Endothelial cell of umbilical vein (primary cell): Measurements from ENCODE around the gene CNPY3. TPM values are rescaled to one million over a fixed set of nuclear protein-coding genes. Genes with fewer than 3 reads are reported as not detected.
A peak's percentile ranks its signal among the peaks of the same experiment; 100 is the strongest.

Experiments
- BruUV-seq: library from RNA; stranded (reverse); fragments of 400-500 nt; replicated peaks from 2 replicates; lab custom pipeline; 2021; lab: Mats Ljungman, UMichigan
- CTCF ChIA-PET: fragments of 300-600, 350-600 bp; sonication (Branson Sonifier 250); formaldehyde crosslinking; loops from one replicate; lab custom pipeline; 2021; ENCODE audit warnings: antibody characterized with exemption, inconsistent platforms; lab: Charles Lee
- POLR2A ChIA-PET: fragments of 300-600, 350-600 bp; sonication (Branson Sonifier 250); formaldehyde crosslinking; loops from one replicate; lab custom pipeline; 2021; ENCODE audit warnings: antibody characterized with exemption, inconsistent platforms; lab: Charles Lee
- DNase-seq: peaks from one replicate; pipeline ENCODE4 v3.0.0-alpha.2; 2011; ENCODE audit warnings: low read depth, low spot score
- FAIRE-seq: peaks from 2 replicates; lab custom pipeline; 2011; peaks lifted over from hg19 to GRCh38; lab: Jason Lieb, UNC
- H2AFZ ChIP-seq: 2 replicates; pipeline ENCODE4 v1.6.0; 2012; ENCODE audit warnings: low read depth, low read length, control low read depth, inconsistent platforms
- H3K27ac ChIP-seq: 2 replicates; pipeline ENCODE4 v1.5.1; 2011; ENCODE audit warnings: low read depth, mild to moderate bottlenecking, control low read depth, low read length, moderate library complexity; ENCODE audit not compliant: insufficient read depth
- H3K27me3 ChIP-seq, 2 experiments: 2 replicates each; pipeline versions ENCODE4 v1.6.0 to v1.6.1; 2011; ENCODE audit warnings: low read length in 2 of 2, mixed read lengths in 1 of 2; ENCODE audit not compliant: control insufficient read depth in 2 of 2, insufficient read depth in 2 of 2
- H3K36me3 ChIP-seq, 2 experiments: 2 replicates in 1 of 2; 3 replicates in 1 of 2; pipeline ENCODE4 v1.5.1; 2011; ENCODE audit warnings: low read length in 2 of 2, mild to moderate bottlenecking in 1 of 2, moderate library complexity in 1 of 2; ENCODE audit not compliant: control insufficient read depth in 2 of 2, insufficient read depth in 2 of 2; ENCODE audit errors: extremely low read depth in 1 of 2
- H3K4me1 ChIP-seq: 3 replicates; pipeline ENCODE4 v1.5.1; 2011; ENCODE audit warnings: mild to moderate bottlenecking, low read length; ENCODE audit not compliant: control insufficient read depth, insufficient read depth; ENCODE audit errors: extremely low read depth
- H3K4me2 ChIP-seq: 2 replicates; pipeline ENCODE4 v1.6.1; 2011; ENCODE audit warnings: low read length, control low read depth, mixed read lengths; ENCODE audit not compliant: insufficient read depth
- H3K4me3 ChIP-seq, 3 experiments: fragments of 200-600 bp in 1 of 3; sonication (generic), shearing (Covaris generic) in 1 of 3; replicated peaks in 1 of 3; 2 replicates each; pipeline ENCODE4 v1.5.1; 2011 to 2016; ENCODE audit warnings: control low read depth in 3 of 3, low read length in 3 of 3, mild to moderate bottlenecking in 2 of 3, inconsistent platforms in 1 of 3, low read depth in 1 of 3, moderate library complexity in 1 of 3; ENCODE audit not compliant: insufficient read depth in 1 of 3
- H3K79me2 ChIP-seq: 2 replicates; pipeline ENCODE4 v1.6.0; 2012; ENCODE audit warnings: low read length, inconsistent platforms; ENCODE audit not compliant: control insufficient read depth, insufficient read depth
- H3K9ac ChIP-seq: replicated peaks from 2 replicates; pipeline ENCODE3; 2011; ENCODE audit warnings: low read length, control low read depth; ENCODE audit not compliant: insufficient read depth; ENCODE audit errors: extremely low read depth
- H3K9me1 ChIP-seq: replicated peaks from 3 replicates; pipeline ENCODE4 v1.6.0; 2011; ENCODE audit warnings: mild to moderate bottlenecking, low read length; ENCODE audit not compliant: control insufficient read depth, insufficient read depth; ENCODE audit errors: extremely low read depth
- H3K9me3 ChIP-seq: replicated peaks from 2 replicates; pipeline ENCODE4 v1.5.1; 2012; ENCODE audit warnings: low read length, inconsistent platforms; ENCODE audit not compliant: control insufficient read depth, insufficient read depth
- H4K20me1 ChIP-seq: replicated peaks from 2 replicates; pipeline ENCODE3; 2011; ENCODE audit warnings: mild to moderate bottlenecking, low read length; ENCODE audit not compliant: control insufficient read depth, insufficient read depth; ENCODE audit errors: extremely low read depth
- EZH2 ChIP-seq: IDR thresholded peaks from 2 replicates; pipeline ENCODE4 v1.6.1; 2012; ENCODE audit warnings: borderline replicate concordance, low read depth, mild to moderate bottlenecking, moderate library complexity, low read length, inconsistent platforms; ENCODE audit not compliant: severe bottlenecking
- FOS ChIP-seq: IDR thresholded peaks from 2 replicates; pipeline ENCODE4 v1.6.1; 2011; ENCODE audit warnings: mild to moderate bottlenecking, low read length, moderate library complexity, borderline replicate concordance; ENCODE audit not compliant: insufficient read depth
- GATA2 ChIP-seq: IDR thresholded peaks from 2 replicates; pipeline ENCODE4 v1.7.0; 2011; ENCODE audit warnings: low read depth, mild to moderate bottlenecking, moderate library complexity, mixed read lengths, low read length; ENCODE audit not compliant: insufficient read length, insufficient read depth
- JUN ChIP-seq: IDR thresholded peaks from 2 replicates; pipeline ENCODE4 v1.6.1; 2011; ENCODE audit warnings: borderline replicate concordance, low read depth; ENCODE audit not compliant: insufficient read length, insufficient read depth
- MYC ChIP-seq: IDR thresholded peaks from one replicate; pipeline ENCODE4 v1.6.1; 2011; ENCODE audit warnings: mild to moderate bottlenecking, low read depth, low read length
- POLR2A ChIP-seq: IDR thresholded peaks from 2 replicates; pipeline ENCODE4 v1.6.1; 2012; ENCODE audit warnings: low read depth, mild to moderate bottlenecking, control low read depth, low read length
- POLR2AphosphoS5 ChIP-seq: IDR thresholded peaks from 2 replicates; pipeline ENCODE4 v1.6.1; 2012; ENCODE audit warnings: low read depth, mild to moderate bottlenecking, control low read depth, low read length, moderate library complexity; ENCODE audit not compliant: insufficient read depth
- dilution Hi-C: fragments of 300-500 bp; cut with MboI; formaldehyde crosslinking; loops from one replicate; pipeline ENCODE4 v1.15.0; 2019; ENCODE audit warnings: low sequenced_read_pairs; ENCODE audit not compliant: extremely low pct_ligation_motif_present
- intact Hi-C: fragments of 100-400 bp; cut with micrococcal nuclease; formaldehyde crosslinking; loops from one replicate; pipeline ENCODE4 v1.10.0; 2022
- polyA plus RNA-seq, 4 experiments: library from polyadenylated mRNA; depleted of rRNA in 3 of 4; stranded (reverse) in 3 of 4; unstranded in 1 of 4; fragments of >200 nt; gene quantifications; 2 replicates each; pipeline versions ENCODE4 v1.2.1 to v1.2.3, GENCODE V29; 2011 to 2012; ENCODE audit warnings: missing spikeins in 1 of 4
- total RNA-seq: library from RNA; stranded (reverse); gene quantifications from 2 replicates; pipeline ENCODE4 v1.2.3, GENCODE V29; 2021
- TF ChIP-seq, protein P1 (sequence below), 2 donors: IDR thresholded peaks; 1 replicate in 1 of 2; 2 replicates in 1 of 2; pipeline ENCODE4 v1.5.1; 2011; ENCODE audit warnings: low read length in 2 of 2, mild to moderate bottlenecking in 2 of 2, moderate library complexity in 2 of 2, control low read depth in 1 of 2, inconsistent platforms in 1 of 2, low read depth in 1 of 2; ENCODE audit not compliant: insufficient read depth in 1 of 2; ENCODE audit errors: extremely low read depth in 1 of 2
- TF ChIP-seq, protein P2 (sequence below): IDR thresholded peaks from 2 replicates; pipeline ENCODE4 v1.6.1; 2011; ENCODE audit not compliant: insufficient read depth, insufficient read length

The CNPY3 gene
- total and polyA plus RNA-seq, 2 donors (not counting 3 experiments of a cell fraction or from before 2014, with no cell fraction given) = 40.8 to 53.1 TPM

DNA sequence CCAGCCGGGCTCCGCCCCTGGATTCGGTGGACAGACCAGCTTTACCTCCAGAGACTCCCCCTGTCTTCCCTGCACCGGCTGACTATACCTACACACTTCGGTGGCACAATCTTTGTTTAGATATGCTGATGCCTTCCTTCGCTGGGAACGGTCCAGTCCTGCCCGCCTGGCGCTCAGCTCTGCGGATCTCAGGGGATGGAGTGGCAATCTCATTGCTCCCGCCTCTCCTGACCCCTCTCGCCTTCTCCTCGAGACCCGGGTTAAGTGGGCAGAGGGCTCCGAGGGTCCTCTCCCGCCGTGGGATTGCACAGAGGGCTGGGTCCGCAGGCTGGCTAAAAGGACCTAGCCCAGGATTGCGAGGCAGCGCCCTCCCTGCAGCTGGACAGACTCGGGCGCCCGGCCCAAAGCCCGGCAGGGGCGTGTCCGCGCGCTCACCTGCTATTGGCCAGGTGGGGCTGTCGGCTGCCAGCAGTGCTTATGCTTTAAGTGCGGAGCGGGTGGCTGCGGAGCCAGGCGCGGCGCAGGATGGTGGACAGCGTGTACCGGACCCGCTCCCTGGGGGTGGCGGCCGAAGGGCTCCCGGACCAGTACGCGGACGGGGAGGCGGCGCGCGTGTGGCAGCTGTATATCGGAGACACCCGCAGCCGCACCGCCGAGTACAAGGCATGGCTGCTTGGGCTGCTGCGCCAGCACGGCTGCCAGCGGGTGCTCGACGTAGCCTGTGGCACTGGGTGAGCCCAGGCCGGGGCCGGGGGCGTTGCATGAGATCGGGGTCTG lies 31.2 kb downstream of the CNPY3 start, which contains the start of gene GNMT:
Gene GNMT, plus strand, starts transcription at position 512 of the 777 bp plus-strand sequence. Its CDS starts 14 bp downstream, at position 526.
- CTCF ChIA-PET = interaction anchor here (0.9 to 2.8 kb wide), 2 partner anchors 49 to 183 kb away, joined by 3 to 9 read pairs; no protein-coding TSS in a partner anchor
- no TSS peak for BruUV-seq

DNA sequence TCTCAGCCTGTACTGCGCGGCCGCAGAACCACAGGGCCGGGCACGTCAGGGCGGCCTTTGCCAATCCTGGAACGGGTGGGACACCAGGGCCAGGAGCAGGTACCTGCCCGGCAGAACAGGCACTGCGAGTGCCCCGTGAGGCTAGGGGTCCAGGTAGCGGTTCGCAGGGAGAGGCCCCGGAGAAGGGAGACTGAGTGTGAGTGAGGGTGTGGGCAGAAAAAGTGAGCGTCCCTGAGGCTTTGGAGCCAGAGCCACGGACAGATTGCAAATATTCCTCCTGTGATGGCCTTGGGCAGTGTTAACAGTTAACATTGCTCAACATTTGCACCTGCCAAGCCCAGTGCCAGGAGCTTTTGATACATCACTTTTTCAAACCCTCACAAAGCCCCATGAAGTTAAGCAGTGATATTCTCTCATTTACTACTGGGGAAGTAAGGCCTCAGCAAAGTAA lies 31.8 kb downstream of the CNPY3 start:
- FAIRE-seq (peak; percentile 8), DNase-seq (no peak)
- Histone ChIP-seq H4K20me1 (no peaks in the 10 kb centered on the region), H3K4me1 (peaks cover 10% of the 10 kb centered on the region), H3K9ac (no peak overlapping the region), H3K9me1 (no peaks in the 10 kb centered on the region), H3K36me3 (peaks cover 0 to 10% of the 10 kb centered on the region in 2 experiments), H3K4me2 (peak overlapping the region; percentile 72), H3K79me2 (no peaks in the 10 kb centered on the region), H3K9me3 (no peaks in the 10 kb centered on the region), H2AFZ (peak overlapping the region; percentile 44), H3K27ac (no peak overlapping the region), H3K27me3 (no peaks in the 10 kb centered on the region), H3K4me3 (peak overlapping the region; percentile 10 to 38 (median 30))
- ChIA-PET CTCF (interaction anchor here (0.9 to 2.8 kb wide), 3 partner anchors 23 to 183 kb away, joined by 3 to 9 read pairs (median 3); partner anchors contain the start of gene PPP2R5D), POLR2A (no interaction called here)
- no TSS peak for BruUV-seq
- intact Hi-C loops = loop anchor here (2.0 to 5.0 kb wide), 4 partner anchors 18 to 60 kb away; partner anchors contain the start of genes CNPY3, KLHDC3, MEA1 and PEX6
- TF ChIP-seq, protein P1, sequence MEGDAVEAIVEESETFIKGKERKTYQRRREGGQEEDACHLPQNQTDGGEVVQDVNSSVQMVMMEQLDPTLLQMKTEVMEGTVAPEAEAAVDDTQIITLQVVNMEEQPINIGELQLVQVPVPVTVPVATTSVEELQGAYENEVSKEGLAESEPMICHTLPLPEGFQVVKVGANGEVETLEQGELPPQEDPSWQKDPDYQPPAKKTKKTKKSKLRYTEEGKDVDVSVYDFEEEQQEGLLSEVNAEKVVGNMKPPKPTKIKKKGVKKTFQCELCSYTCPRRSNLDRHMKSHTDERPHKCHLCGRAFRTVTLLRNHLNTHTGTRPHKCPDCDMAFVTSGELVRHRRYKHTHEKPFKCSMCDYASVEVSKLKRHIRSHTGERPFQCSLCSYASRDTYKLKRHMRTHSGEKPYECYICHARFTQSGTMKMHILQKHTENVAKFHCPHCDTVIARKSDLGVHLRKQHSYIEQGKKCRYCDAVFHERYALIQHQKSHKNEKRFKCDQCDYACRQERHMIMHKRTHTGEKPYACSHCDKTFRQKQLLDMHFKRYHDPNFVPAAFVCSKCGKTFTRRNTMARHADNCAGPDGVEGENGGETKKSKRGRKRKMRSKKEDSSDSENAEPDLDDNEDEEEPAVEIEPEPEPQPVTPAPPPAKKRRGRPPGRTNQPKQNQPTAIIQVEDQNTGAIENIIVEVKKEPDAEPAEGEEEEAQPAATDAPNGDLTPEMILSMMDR (IDR thresholded peaks at IDR 0.05; ENCODE audit: extremely low read depth in 1 of 2, insufficient read depth in 1 of 2, low read depth in 1 of 2, low read length in 2 of 2) = no peak
- TF ChIP-seq JUN = no peak
- no peak for TF ChIP-seq GATA2
- TF ChIP-seq, protein P2, sequence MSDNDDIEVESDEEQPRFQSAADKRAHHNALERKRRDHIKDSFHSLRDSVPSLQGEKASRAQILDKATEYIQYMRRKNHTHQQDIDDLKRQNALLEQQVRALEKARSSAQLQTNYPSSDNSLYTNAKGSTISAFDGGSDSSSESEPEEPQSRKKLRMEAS = no peak
- no peak for TF ChIP-seq MYC
- TF ChIP-seq FOS = no peak
- no peak for TF ChIP-seq POLR2AphosphoS5
- TF ChIP-seq POLR2A = no peak
- TF ChIP-seq EZH2 = no peak
- dilution Hi-C loops = no loop called here

More for the DNA sequence above, 31.2 kb downstream of the CNPY3 start, which contains the start of gene GNMT:
- POLR2A ChIA-PET = no interaction called here
- peak within 1 kb of the TSS; percentile 44 for H2AFZ ChIP-seq
- H3K4me1 ChIP-seq = peaks cover 10% of the 10 kb centered on the region
- intact Hi-C loops (loop anchor here (2.0 to 5.0 kb wide), 4 partner anchors 18 to 60 kb away; partner anchors contain the start of genes CNPY3, KLHDC3, MEA1 and PEX6), dilution Hi-C loops (no loop called here)
- no peak within 1 kb of the TSS for H3K9ac ChIP-seq
- no peaks in the 10 kb centered on the region for H4K20me1 ChIP-seq
- H3K4me2 ChIP-seq = peak within 1 kb of the TSS; percentile 72
- no peak for TF ChIP-seq POLR2A
- TF ChIP-seq EZH2 = peak; percentile 33
- no peak within 1 kb of the TSS for H3K27ac ChIP-seq
- FAIRE-seq (no peak), DNase-seq (peak; percentile 42)
- H3K9me3 ChIP-seq = no peaks in the 10 kb centered on the region
- H3K27me3 ChIP-seq = no peaks in the 10 kb centered on the region
- peak within 1 kb of the TSS; percentile 10 to 38 (median 30) for H3K4me3 ChIP-seq
- no peaks in the 10 kb centered on the region for H3K79me2 ChIP-seq
- H3K36me3 ChIP-seq = peaks cover 0 to 9% of the 10 kb centered on the region in 2 experiments
- no peaks in the 10 kb centered on the region for H3K9me1 ChIP-seq
